NCI-H82 treated with DMSO at 0.1 percent for 48 hours (cell line): ENCODE measurements around the gene LYPD6B.

ENCODE experiments used
- DNase-seq: peaks from one replicate; lab custom pipeline; 2025; ENCODE audit not compliant: unreplicated experiment; lab: John Stamatoyannopoulos, UW

Gene LYPD6B

GRCh38 chr2:149261692-149262091 is 223.2 kb downstream of the LYPD6B start:
- DNase-seq = no peak
